Raji (cell line): ENCODE results near the gene RSRP1.

Source experiments
- POLR2A ChIP-seq: IDR thresholded peaks from 2 replicates; pipeline ENCODE4 v1.6.1; 2011; ENCODE audit warnings: low read depth, low read length, control low read depth; ENCODE audit not compliant: insufficient read depth

The RSRP1 gene

GRCh38 chr1:25209516-25209915, 37.7 kb downstream of the RSRP1 start:
- no peak for TF ChIP-seq POLR2A

DNA sequence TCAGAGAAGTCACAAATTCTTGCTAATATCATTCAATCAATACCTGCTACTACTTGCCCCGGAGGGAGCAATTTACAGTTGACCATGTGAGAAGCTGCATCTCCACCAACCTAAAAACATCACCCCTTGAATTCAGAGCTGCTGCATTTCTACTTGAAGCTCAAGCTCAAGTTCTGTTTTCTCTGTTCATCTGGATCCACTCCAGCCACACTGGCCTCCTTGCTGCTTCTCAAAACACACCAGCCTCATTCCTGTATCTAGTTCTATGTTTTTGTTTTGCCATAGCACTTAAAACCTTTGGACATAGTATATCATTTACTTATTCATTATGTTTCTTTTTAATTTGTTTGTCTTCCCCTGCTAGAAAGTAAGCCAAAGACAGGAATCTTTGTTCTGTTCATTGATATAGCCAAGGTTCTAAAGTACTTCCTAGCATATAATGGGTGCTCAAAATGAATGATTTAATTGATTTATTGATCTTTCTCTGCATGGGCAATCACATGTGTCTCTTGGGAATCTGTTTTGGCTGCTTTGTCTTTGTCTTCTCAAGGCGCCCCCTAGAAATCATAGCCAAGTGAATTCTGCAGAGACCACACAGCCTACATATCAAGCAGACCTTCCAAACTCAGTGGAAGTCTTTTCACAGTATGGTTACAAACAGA, 38.6 kb downstream of the RSRP1 start:
- TF ChIP-seq POLR2A, result no peak

DNA sequence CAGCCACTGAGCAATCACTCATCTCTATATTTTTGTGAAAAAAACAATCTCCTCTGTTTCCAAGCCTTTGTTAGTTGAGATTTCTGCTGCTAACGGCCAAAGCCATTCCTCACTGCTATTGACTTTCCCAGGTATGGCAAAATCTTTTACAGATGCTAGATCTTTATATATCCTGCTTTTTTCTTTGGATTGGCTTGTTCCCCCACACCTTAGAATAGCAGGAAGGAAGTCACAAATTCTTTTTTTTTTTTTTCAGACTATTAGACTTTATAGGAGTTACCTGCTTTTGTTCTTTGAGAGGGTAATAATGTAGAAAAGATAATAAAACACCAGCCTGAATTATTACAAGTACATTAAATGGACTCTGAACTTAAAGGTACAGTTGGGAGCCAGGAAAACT, 39.2 kb downstream of the RSRP1 start:
- no peak for TF ChIP-seq POLR2A

- TF ChIP-seq POLR2A, result no peak
Measured at GRCh38 chr1:25206201-25206600, 41.1 kb downstream of the RSRP1 start.

- no peak for TF ChIP-seq POLR2A
Measured at GRCh38 chr1:25205786-25206185, 41.5 kb downstream of the RSRP1 start.

DNA sequence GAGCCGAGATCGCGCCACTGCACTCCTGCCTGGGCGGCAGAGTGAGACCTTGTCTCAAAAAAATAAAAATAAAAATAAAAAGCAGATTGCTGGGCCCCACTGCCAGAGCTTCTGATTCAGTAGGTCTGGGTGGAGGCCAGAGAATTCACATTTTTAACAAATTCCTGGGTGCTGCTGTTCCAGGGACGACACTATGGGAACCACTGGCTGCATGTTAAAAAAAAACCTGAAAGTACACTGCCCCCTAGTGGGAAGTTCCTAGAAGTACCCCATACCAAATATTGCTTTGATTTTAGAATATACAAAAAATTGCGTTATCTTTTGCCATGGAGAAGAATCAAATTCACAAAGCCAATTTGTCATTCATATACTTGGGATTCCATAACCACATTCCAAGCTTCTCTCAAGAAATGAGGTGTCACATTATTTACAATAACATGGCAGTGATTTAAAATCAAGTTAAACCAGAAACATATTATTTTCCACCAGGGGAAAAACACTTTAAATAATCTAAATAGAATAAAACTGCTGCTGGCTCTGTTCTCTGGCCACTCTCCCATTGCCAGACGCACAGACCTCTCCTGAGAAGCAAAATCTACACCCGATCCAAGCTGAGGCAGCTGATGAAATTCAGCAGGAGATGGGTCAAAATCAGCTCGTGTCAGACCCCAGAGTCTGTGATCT, 42.3 kb downstream of the RSRP1 start:
- no peak for TF ChIP-seq POLR2A

- no peak for TF ChIP-seq POLR2A
Measured at GRCh38 chr1:25201006-25201405, 46.2 kb downstream of the RSRP1 start.

- TF ChIP-seq POLR2A, result no peak
Measured at GRCh38 chr1:25199819-25200620, 47.2 kb downstream of the RSRP1 start.

DNA sequence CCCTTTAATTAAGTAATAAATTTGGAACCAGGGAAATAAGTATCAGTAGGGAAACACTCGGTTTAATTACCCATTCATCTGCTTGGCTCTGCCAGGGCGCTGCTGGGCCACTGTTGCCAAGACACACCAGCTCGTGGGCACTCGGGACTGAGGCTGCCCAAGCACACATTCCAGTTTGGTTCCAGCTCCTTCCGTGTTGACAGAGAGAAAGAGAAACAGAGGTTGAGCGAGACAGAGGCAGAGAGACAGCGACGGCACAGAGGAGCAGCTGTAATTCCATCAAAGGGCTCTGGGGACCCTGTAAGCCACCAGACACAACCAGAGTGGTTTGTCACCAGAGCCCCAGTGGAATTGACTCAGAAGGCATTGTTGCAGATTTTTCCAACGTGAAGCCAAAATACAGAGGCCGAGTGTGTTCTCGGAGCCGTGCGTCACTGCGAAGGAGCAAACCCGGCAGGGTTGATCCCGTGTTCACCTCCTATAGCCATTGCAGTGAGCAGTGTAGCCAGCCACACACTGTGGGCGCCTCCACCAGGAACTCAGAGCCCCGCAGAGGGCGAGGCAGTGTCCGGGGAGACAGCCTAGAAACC, 48.5 kb downstream of the RSRP1 start:
- no peak for TF ChIP-seq POLR2A

DNA sequence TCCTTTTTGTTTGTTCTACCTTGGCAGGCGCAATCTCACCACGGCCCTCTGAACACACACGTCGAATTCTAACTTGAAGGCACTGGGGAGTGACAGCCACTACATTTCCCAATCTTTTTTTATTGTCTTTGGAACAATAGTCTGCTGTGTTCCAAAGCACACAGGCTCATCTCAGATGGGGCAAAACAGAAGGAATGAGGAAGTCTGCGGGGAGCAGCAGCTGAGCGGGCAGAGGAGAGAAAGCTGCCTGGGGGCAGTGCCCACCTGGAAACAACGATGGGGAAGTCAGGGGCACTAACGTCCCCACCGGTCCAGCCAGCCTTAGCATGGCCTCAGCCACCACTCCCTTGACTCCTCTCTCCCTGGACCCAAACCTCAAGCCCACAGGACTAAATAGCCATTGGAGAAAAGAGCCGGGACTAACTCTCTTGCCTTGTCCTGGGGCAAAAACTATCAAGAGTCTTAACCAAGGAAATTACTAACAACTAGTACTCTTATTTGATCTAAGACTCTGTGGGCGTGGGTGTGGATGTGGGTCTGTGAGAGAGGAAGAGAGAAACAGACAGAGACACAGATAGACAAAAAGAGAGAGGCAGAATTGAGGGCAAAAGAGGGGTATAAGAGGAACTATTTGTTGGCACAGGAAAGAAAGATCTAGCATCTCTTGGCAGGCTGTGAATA, 49.1 kb downstream of the RSRP1 start:
- no peak for TF ChIP-seq POLR2A

DNA sequence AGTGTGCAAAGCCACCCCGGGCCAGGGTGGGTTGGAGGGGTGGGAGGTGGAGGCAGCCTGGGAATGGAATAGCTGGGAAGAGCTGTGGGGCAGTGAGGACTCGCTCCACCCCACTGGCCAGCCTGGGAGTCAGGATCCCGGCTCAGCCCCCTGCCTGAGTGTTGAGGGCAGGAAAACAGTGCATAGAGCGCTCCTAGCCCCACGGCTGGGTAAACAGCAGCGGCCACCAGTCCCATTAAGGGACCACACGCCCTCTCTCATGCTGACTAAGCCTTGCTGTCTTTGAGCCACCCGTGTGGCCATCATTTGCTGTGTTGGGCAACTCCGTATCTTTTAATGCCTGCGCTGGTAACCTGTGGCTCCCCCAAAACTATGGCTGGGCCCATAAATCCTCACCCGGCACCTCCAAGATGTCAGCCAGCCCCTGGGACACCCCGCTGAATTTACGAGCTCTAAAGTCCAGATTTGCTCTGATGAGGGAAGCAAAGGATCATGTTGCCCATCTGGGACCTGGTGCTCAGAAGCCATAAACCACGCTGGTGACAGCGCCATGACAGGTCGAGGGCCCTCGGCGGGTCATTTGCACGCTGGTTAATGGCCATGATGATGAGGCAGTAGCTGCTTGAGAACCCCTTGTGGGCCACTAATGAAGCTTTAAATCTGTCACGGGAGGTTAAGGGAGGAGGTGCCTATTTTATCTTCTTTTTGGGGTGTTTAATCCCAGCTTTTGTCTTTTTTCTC, 49.8 kb downstream of the RSRP1 start:
- no peak for TF ChIP-seq POLR2A

GRCh38 chr1:25196830-25197229, 50.4 kb downstream of the RSRP1 start:
- no peak for TF ChIP-seq POLR2A

DNA sequence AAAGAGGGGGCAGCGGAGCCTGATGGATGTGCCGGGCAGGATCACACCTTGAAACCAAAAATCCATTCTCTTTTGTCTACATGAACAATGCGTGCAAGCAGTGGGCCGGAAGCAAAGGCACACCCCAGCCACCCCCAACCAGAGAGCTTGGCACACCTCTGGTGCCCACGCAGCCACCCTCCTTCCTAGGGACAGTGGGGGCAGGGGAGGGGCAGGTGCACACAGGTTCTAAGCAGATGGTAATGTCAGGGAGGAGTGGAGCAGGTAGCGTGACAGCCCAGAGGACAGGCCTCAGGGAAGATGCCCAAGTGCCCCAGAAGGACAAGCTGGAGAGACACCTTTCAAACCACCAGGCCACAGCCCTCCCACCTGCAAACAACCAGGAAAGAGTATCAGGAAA, 51.4 kb downstream of the RSRP1 start:
- no peak for TF ChIP-seq POLR2A

DNA sequence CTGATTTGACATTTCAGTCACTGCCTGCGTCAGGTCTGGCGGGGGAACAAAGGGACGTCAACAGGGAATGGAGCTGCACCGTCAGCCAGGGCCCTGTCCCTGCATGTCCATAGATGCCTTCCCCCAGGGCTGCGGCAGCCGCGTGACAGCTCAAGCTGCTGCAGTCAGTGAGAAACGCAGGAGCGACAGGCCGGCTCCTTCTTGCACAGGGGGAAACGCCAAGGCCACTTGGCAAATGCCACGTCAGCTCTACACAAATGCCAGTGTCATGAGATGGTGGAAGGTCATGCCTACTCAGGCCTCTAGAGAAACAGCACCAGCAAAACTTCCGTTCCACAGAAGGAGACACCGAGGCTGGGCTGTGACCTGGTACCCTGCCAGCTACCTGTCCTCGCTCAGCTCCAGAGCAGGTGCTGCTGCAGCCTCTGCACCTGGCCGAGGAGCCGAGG, 52.7 kb downstream of the RSRP1 start:
- TF ChIP-seq POLR2A, result no peak
